Astrocyte (in vitro differentiated cells and primary cell): ENCODE results near the gene TTC1. TPM values are rescaled to one million over a fixed set of nuclear protein-coding genes. Genes with fewer than 3 reads are reported as not detected.
A peak's percentile ranks its signal among the peaks of the same experiment; 100 is the strongest.

Experiments used
- DNase-seq: peaks from one replicate; pipeline ENCODE4 v3.0.0-alpha.2; 2010; ENCODE audit warnings: low read depth
- FAIRE-seq: peaks from 2 replicates; lab custom pipeline; 2011; peaks lifted over from hg19 to GRCh38; lab: Jason Lieb, UNC
- H2AFZ ChIP-seq: 2 replicates; pipeline ENCODE4 v1.6.0; 2012; ENCODE audit warnings: low read depth, low read length, inconsistent platforms
- H3K27ac ChIP-seq: 2 replicates; pipeline ENCODE4 v1.5.1; 2011; ENCODE audit warnings: low read depth, low read length, inconsistent platforms
- H3K27me3 ChIP-seq: 2 replicates; pipeline ENCODE4 v1.6.0; 2011; ENCODE audit warnings: low read length, inconsistent platforms; ENCODE audit not compliant: insufficient read depth
- H3K36me3 ChIP-seq: 2 replicates; pipeline ENCODE4 v1.5.1; 2011; ENCODE audit warnings: low read length, inconsistent platforms; ENCODE audit not compliant: insufficient read depth
- H3K4me1 ChIP-seq: 2 replicates; pipeline ENCODE4 v1.5.1; 2011; ENCODE audit warnings: low read length, inconsistent platforms; ENCODE audit not compliant: insufficient read depth
- H3K4me2 ChIP-seq: 2 replicates; pipeline ENCODE4 v1.6.0; 2012; ENCODE audit warnings: low read length, inconsistent platforms
- H3K4me3 ChIP-seq: 2 replicates; pipeline ENCODE4 v1.5.1; 2011; ENCODE audit warnings: low read depth, mild to moderate bottlenecking, low read length, inconsistent platforms; ENCODE audit not compliant: insufficient read depth
- H3K79me2 ChIP-seq: 2 replicates; pipeline ENCODE4 v1.6.0; 2012; ENCODE audit warnings: mild to moderate bottlenecking, low read length, inconsistent platforms; ENCODE audit not compliant: insufficient read depth
- H3K9ac ChIP-seq: 2 replicates; pipeline ENCODE4 v1.6.0; 2012; ENCODE audit warnings: mild to moderate bottlenecking, low read length, inconsistent platforms
- H3K9me3 ChIP-seq: 2 replicates; pipeline ENCODE4 v1.5.1; 2012; ENCODE audit warnings: low read depth, mild to moderate bottlenecking, low read length, inconsistent platforms; ENCODE audit not compliant: insufficient read depth
- H4K20me1 ChIP-seq: 2 replicates; pipeline ENCODE4 v1.6.0; 2012; ENCODE audit warnings: low read length, inconsistent platforms; ENCODE audit not compliant: insufficient read depth
- H3K27ac Mint-ChIP-seq: one replicate; pipeline ENCODE4 v1.8.0; 2021; ENCODE audit warnings: mild to moderate bottlenecking, mixed read lengths; ENCODE audit not compliant: unreplicated experiment
- H3K27me3 Mint-ChIP-seq: one replicate; pipeline ENCODE4 v1.8.0; 2021; ENCODE audit warnings: low read depth, mixed read lengths; ENCODE audit not compliant: unreplicated experiment
- H3K36me3 Mint-ChIP-seq: one replicate; pipeline ENCODE4 v1.8.0; 2021; ENCODE audit warnings: low read depth, mixed read lengths; ENCODE audit not compliant: unreplicated experiment
- H3K4me1 Mint-ChIP-seq: one replicate; pipeline ENCODE4 v1.8.0; 2021; ENCODE audit warnings: low read depth, mixed read lengths; ENCODE audit not compliant: unreplicated experiment
- H3K4me3 Mint-ChIP-seq: one replicate; pipeline ENCODE4 v1.8.0; 2021; ENCODE audit warnings: mild to moderate bottlenecking, moderate library complexity, mixed read lengths; ENCODE audit not compliant: unreplicated experiment
- H3K9me3 Mint-ChIP-seq: one replicate; pipeline ENCODE4 v1.8.0; 2021; ENCODE audit warnings: mild to moderate bottlenecking, mixed read lengths; ENCODE audit not compliant: unreplicated experiment
- CTCF ChIP-seq: IDR thresholded peaks from 2 replicates; pipeline ENCODE4 v1.5.1; 2011; ENCODE audit warnings: low read depth, mild to moderate bottlenecking, inconsistent platforms, low read length, moderate library complexity; ENCODE audit not compliant: insufficient read depth
- EZH2 ChIP-seq: IDR thresholded peaks from 2 replicates; pipeline ENCODE4 v1.6.1; 2012; ENCODE audit warnings: mild to moderate bottlenecking, low read length, inconsistent platforms; ENCODE audit not compliant: insufficient read depth
- total RNA-seq: library from RNA; stranded (reverse); gene quantifications from 2 replicates; pipeline ENCODE4 v1.2.1, GENCODE V29; 2021

TTC1 gene
- total RNA-seq, 1 donor from 2014 or later = 61.2 TPM

- Mint-ChIP-seq H3K4me3 (no peak overlapping the region), H3K27me3 (no peaks in the 10 kb centered on the region), H3K27ac (peak overlapping the region; percentile 13), H3K4me1 (peaks cover 14% of the 10 kb centered on the region), H3K36me3 (peaks cover 18% of the 10 kb centered on the region), H3K9me3 (peaks cover 4% of the 10 kb centered on the region)
- Histone ChIP-seq H4K20me1 (no peaks in the 10 kb centered on the region), H3K27ac (peak overlapping the region; percentile 48), H3K4me1 (peaks cover 14% of the 10 kb centered on the region), H3K4me2 (peak overlapping the region; percentile 21), H3K36me3 (peaks cover 40% of the 10 kb centered on the region), H3K9ac (peak overlapping the region; percentile 14), H3K4me3 (no peak overlapping the region), H3K27me3 (no peaks in the 10 kb centered on the region), H3K79me2 (no peaks in the 10 kb centered on the region), H3K9me3 (no peaks in the 10 kb centered on the region), H2AFZ (no peak overlapping the region)
- DNase-seq (peak; percentile 44), FAIRE-seq (no peak)
- TF ChIP-seq EZH2 (no peak), CTCF (no peak)
Observed at GRCh38 chr5:160054047-160054446, 45.1 kb downstream of the TTC1 start.

DNA sequence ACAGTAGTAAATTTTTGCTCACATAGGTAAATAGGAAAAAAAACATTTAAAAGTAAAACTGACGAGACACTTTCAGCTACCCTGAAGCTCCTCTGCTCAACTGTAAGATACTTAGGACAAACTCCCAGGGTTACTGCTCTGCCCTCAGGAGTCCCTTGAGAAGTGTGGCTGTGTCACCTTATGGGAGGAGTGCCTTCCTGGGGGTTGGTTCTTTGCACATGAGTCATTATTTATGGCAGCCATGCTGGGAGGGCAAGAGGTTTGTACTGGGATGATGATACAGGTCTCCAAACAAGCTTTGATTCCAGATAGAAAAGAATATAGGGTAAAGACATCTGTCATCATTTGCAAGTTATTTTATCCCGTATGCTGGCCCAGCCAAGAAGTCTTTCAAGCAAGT lies 45.9 kb downstream of the TTC1 start:
- H3K27me3 Mint-ChIP-seq = no peaks in the 10 kb centered on the region
- no peaks in the 10 kb centered on the region for H3K27me3 ChIP-seq
- peak overlapping the region; percentile 50 for H3K27ac Mint-ChIP-seq
- no peak overlapping the region for H2AFZ ChIP-seq
- H3K4me3 Mint-ChIP-seq = no peak overlapping the region
- no peak overlapping the region for H3K4me3 ChIP-seq
- H3K4me2 ChIP-seq = no peak overlapping the region
- H3K36me3 Mint-ChIP-seq = peaks cover 16% of the 10 kb centered on the region
- H4K20me1 ChIP-seq = no peaks in the 10 kb centered on the region
- peak overlapping the region; percentile 48 for H3K27ac ChIP-seq
- FAIRE-seq (no peak), DNase-seq (peak; percentile 17)
- no peak overlapping the region for H3K9ac ChIP-seq
- H3K4me1 ChIP-seq = peaks cover 14% of the 10 kb centered on the region
- H3K36me3 ChIP-seq = peaks cover 34% of the 10 kb centered on the region
- TF ChIP-seq CTCF = no peak
- TF ChIP-seq EZH2 = no peak
- H3K79me2 ChIP-seq = no peaks in the 10 kb centered on the region
- H3K4me1 Mint-ChIP-seq = peaks cover 14% of the 10 kb centered on the region
- no peaks in the 10 kb centered on the region for H3K9me3 ChIP-seq
- peaks cover 4% of the 10 kb centered on the region for H3K9me3 Mint-ChIP-seq

GRCh38 chr5:160057256-160057655 lies 48.3 kb downstream of the TTC1 start:
- H3K27ac ChIP-seq = no peak overlapping the region
- Mint-ChIP-seq H3K27ac (no peak overlapping the region), H3K9me3 (peaks cover 4% of the 10 kb centered on the region), H3K36me3 (peaks cover 18% of the 10 kb centered on the region), H3K4me1 (peaks cover 14% of the 10 kb centered on the region), H3K4me3 (no peak overlapping the region), H3K27me3 (no peaks in the 10 kb centered on the region)
- no peak for TF ChIP-seq CTCF
- TF ChIP-seq EZH2 = no peak
- peaks cover 14% of the 10 kb centered on the region for H3K4me1 ChIP-seq
- H3K27me3 ChIP-seq = no peaks in the 10 kb centered on the region
- no peak overlapping the region for H3K4me3 ChIP-seq
- H3K9ac ChIP-seq = no peak overlapping the region
- no peak overlapping the region for H3K4me2 ChIP-seq
- no peaks in the 10 kb centered on the region for H3K9me3 ChIP-seq
- no peaks in the 10 kb centered on the region for H4K20me1 ChIP-seq
- H2AFZ ChIP-seq = no peak overlapping the region
- FAIRE-seq = no peak
- H3K79me2 ChIP-seq = no peaks in the 10 kb centered on the region
- peaks cover 31% of the 10 kb centered on the region for H3K36me3 ChIP-seq
- DNase-seq = no peak
